Upper lobe of left lung (tissue), 4 donors: ENCODE data around the gene SMIM9.

Source experiments
- POLR2A ChIP-seq, 4 donors: fragments of 450-650 bp; IDR thresholded peaks; one replicate each; pipeline ENCODE4 v1.5.1; 2016 to 2017; ENCODE audit warnings: antibody characterized with exemption in 4 of 4, mild to moderate bottlenecking in 2 of 4
- TF ChIP-seq, protein P1 (sequence below), 6 experiments: fragments of 450-650 bp in 4 of 6; fragments of 200-600 bp in 2 of 6; sonication (generic) in 2 of 6; IDR thresholded peaks; one replicate each; pipeline ENCODE4 v1.5.1; 2016 to 2019; ENCODE audit warnings: antibody characterized with exemption in 6 of 6

DNA sequence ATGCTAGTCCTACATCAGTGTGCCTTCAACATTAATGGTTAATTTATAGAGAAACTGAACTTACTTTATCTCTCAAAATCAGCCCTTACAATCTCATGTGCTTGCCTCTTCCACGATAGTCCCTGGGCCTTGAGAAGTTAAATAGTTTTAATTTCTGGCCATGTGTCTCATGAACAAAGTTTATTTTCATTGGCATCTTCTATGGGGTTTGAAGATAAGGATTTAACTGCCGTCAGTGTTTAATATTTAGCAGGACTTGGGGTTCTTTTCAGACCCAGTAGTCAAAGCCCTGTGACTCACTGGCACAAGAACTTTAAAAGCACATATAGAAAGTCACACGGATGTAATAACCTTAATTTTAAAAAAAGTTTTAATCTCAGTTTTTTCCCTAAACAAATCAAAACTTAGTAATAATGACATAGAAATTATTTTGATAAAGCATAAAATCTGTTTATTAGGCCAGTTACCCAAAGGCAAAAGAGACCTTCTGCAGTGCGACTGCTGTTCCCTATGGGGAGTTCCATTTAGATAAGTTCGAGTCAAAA is 19.1 kb downstream of the SMIM9 start:
- TF ChIP-seq, protein P1, sequence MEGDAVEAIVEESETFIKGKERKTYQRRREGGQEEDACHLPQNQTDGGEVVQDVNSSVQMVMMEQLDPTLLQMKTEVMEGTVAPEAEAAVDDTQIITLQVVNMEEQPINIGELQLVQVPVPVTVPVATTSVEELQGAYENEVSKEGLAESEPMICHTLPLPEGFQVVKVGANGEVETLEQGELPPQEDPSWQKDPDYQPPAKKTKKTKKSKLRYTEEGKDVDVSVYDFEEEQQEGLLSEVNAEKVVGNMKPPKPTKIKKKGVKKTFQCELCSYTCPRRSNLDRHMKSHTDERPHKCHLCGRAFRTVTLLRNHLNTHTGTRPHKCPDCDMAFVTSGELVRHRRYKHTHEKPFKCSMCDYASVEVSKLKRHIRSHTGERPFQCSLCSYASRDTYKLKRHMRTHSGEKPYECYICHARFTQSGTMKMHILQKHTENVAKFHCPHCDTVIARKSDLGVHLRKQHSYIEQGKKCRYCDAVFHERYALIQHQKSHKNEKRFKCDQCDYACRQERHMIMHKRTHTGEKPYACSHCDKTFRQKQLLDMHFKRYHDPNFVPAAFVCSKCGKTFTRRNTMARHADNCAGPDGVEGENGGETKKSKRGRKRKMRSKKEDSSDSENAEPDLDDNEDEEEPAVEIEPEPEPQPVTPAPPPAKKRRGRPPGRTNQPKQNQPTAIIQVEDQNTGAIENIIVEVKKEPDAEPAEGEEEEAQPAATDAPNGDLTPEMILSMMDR (IDR thresholded peaks at IDR 0.05): no peak
- TF ChIP-seq POLR2A (IDR thresholded peaks at IDR 0.05): no peak
